Measurements from ENCODE around the gene SMURF2.

- no peak for TF ChIP-seq CTCF (IDR thresholded peaks at IDR 0.05)
- TF ChIP-seq POLR2A (IDR thresholded peaks at IDR 0.05): no peak
These were observed 165.7 kb downstream of the SMURF2 start for GRCh38 chr17:64496348-64496785.

Data from uterus (tissue), 2 donors.